ENCODE data around the gene DEFB118.
"Not testable (repeated sequence)": the region's sequence is repeated elsewhere in the genome, so short reads cannot be mapped to it uniquely, and the experiment has no call there.

DEFB118 gene

GRCh38 chr20:31368301-31368700, at the start of gene DEFB118:
Gene DEFB118 (plus strand): TSS chr20:31368601. CDS start chr20:31368651, 50 bp downstream.
- DNase-seq = no peak

- no peak for DNase-seq
These were observed 45.9 kb upstream of the DEFB118 start for GRCh38 chr20:31322504-31322903.

GRCh38 chr20:31330893-31331292, 37.5 kb upstream of the DEFB118 start:
- DNase-seq = no peak

- DNase-seq = no peak
These were observed 26.9 kb upstream of the DEFB118 start for GRCh38 chr20:31341470-31341869.

GRCh38 chr20:31355981-31356380, 12.4 kb upstream of the DEFB118 start:
- DNase-seq = no peak

- no peak for DNase-seq
These were observed 5.1 kb upstream of the DEFB118 start for GRCh38 chr20:31363295-31363694.

- DNase-seq = not testable (repeated sequence)
These were observed 4.1 kb upstream of the DEFB118 start for GRCh38 chr20:31364272-31364671.

GRCh38 chr20:31374346-31374745, 5.9 kb downstream of the DEFB118 start:
- no peak for DNase-seq

GRCh38 chr20:31390490-31390889, 22.1 kb downstream of the DEFB118 start, which contains the start of gene DEFB119:
Gene DEFB119 (minus strand): TSS chr20:31390590. CDS start chr20:31390483, 107 bp downstream.
- no peak for DNase-seq

- no peak for DNase-seq
These were observed 24.4 kb downstream of the DEFB118 start for GRCh38 chr20:31392836-31393235.

- no peak for DNase-seq
These were observed 26.5 kb downstream of the DEFB118 start for GRCh38 chr20:31394900-31395299.

- DNase-seq = no peak
These were observed 35.5 kb downstream of the DEFB118 start for GRCh38 chr20:31403886-31404285.

GRCh38 chr20:31406115-31406514, 37.7 kb downstream of the DEFB118 start, which contains the start of gene DEFB121:
Gene DEFB121 (minus strand): TSS chr20:31406215. CDS start chr20:31406152, 63 bp downstream.
- DNase-seq = no peak

- DNase-seq = no peak
These were observed 41.6 kb downstream of the DEFB118 start for GRCh38 chr20:31410011-31410410.

GRCh38 chr20:31414381-31414780, 46.0 kb downstream of the DEFB118 start:
- no peak for DNase-seq

- no peak for DNase-seq
These were observed 47.3 kb downstream of the DEFB118 start for GRCh38 chr20:31415653-31416052.

GRCh38 chr20:31418307-31418706, 49.9 kb downstream of the DEFB118 start:
- DNase-seq = no peak

Measured in activated CD4-positive, CD25-positive, alpha-beta regulatory T cell treated with anti-CD3 and anti-CD28 coated beads, Interleukin-2, amount 50 U/mL, for 72 hours (primary cell).